HG03280 (cell line): ENCODE results near the gene WT1.
"Not testable (repeated sequence)": the region's sequence is repeated elsewhere in the genome, so short reads cannot be mapped to it uniquely, and the experiment has no call there.

ENCODE experiments used
- ATAC-seq: cut with Tn5 transposase; IDR thresholded peaks from one replicate; pipeline ENCODE4 v1.9.1; 2021; ENCODE audit warnings: mild to moderate bottlenecking, moderate library complexity; ENCODE audit not compliant: unreplicated experiment

The WT1 gene

DNA sequence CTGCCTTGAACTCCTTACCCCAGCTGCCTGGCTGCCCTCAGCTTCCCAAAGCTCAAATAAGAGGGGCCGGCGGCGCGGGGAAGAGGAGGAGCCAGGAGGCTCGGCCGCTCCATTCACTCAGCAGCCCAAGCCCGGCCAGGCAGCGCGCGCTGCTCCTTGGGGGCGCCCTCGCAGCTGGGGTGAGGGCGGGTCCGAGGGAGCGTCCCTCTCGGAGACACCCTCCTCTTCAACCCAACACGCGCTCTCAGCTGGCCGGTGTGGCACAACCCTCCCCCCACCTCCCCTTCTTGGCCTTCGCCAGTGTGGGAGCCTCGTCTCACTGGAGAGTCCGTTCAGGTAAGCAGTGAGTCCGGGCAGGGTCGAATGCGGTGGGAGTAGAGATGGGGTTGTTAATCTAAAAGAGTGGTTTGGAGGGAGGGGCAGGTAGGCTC, at the start of gene WT1:
WT1 (minus strand) TSS at position 29 of the 431 bp plus-strand sequence.
- ATAC-seq: no peak

GRCh38 chr11:32479291-32479690, 44.0 kb upstream of the WT1 start:
- no peak for ATAC-seq

- ATAC-seq: no peak
These were observed 43.0 kb upstream of the WT1 start for GRCh38 chr11:32478277-32478731.

GRCh38 chr11:32473282-32473909, 38.1 kb upstream of the WT1 start:
- no peak for ATAC-seq

DNA sequence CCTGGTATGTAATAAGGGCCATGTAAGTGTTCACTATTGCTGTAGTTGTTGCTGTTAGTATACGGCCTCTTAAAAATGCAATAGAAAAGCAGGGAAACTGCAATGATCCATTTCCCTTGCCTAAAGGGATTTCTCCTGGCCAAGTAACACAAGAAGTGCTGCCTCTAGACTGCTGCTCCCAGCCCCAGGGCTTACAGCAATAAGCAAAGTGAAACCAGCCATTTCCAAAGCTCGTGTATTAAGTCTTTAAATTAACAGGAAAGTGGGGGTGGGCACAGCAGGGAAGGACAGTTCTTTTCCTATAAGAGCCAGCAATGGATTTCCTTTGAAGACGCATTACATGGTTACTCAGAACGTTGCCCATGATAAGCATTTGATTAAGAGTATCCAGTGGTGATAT, 36.9 kb upstream of the WT1 start:
- no peak for ATAC-seq

GRCh38 chr11:32471544-32471943, 36.2 kb upstream of the WT1 start:
- not testable (repeated sequence) for ATAC-seq

- no peak for ATAC-seq
These were observed 34.5 kb upstream of the WT1 start for GRCh38 chr11:32469791-32470190.

DNA sequence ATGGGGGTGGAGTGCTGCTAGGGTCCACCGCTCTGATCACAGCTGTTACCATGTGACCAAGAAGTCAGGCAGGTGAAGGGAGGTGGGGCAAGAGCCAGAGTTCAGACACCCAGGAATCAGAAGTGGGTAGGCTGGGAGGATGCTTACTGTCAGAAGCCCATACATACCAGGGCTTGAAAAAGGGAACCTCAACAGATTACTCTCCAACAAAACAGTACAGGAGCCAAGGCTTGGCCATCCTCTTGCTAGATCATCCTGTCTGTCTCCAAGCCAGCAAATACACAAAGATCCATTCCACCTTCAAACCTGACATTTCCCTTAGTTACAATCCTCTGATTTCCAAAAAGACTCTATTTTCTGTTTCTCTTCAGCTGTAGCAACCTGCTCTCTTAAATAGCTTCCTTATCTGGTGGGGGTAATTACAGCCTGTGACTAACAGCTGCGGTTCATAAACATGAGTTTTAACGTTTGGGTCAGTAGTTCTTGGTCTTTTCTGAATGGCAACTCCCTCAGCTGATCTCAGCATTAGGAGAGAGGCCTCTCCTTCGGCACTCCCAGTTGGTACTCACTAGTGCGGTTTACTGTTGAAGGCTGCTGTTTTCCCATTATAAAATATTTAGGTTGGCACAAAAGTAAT, 31.1 kb upstream of the WT1 start:
- ATAC-seq: no peak

- no peak for ATAC-seq
These were observed 28.7 kb upstream of the WT1 start for GRCh38 chr11:32464078-32464477.

- no peak for ATAC-seq
These were observed 26.8 kb upstream of the WT1 start for GRCh38 chr11:32462011-32462690.

DNA sequence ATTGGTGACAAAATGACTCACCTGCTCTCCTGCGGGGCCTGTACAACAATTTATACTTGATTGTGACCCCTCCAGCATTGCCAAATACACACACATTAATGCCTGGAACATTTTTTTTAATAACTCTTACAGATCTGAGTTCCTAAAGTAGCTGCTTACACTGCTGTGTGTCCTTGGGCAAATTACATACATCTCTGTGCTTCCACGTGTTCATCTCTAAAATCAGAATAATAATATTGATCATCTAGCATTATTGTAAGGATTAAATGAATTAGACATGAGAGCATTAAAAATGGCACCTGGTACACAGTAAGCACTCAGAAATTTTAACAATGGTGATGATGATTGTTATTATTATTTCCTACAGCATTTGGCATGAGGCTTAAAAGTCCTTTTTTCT, 21.5 kb upstream of the WT1 start:
- ATAC-seq: no peak

DNA sequence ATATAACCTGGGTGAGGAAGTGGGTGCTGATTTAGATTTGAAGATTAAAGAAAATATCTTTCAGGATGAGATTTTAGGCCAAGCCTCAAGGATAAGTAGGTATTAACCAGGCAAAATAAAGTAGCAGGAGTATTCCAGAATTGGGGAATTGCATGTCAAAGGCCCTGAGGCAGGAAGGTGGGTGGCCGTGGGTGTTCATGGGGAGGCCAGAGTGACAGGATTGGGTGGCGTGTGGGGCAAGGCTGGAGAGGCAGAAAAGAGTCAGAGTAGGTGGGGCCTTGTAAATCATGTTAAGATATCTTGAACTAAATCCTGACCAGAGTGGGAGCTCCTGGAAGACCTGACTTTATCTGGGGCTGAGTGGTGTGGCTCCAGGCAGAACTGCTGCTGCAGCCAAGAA, 19.7 kb upstream of the WT1 start:
- no peak for ATAC-seq

GRCh38 chr11:32451808-32452207, 16.5 kb upstream of the WT1 start:
- no peak for ATAC-seq

GRCh38 chr11:32450372-32450771, 15.0 kb upstream of the WT1 start:
- ATAC-seq: no peak

GRCh38 chr11:32448232-32448631, 12.9 kb upstream of the WT1 start:
- no peak for ATAC-seq

DNA sequence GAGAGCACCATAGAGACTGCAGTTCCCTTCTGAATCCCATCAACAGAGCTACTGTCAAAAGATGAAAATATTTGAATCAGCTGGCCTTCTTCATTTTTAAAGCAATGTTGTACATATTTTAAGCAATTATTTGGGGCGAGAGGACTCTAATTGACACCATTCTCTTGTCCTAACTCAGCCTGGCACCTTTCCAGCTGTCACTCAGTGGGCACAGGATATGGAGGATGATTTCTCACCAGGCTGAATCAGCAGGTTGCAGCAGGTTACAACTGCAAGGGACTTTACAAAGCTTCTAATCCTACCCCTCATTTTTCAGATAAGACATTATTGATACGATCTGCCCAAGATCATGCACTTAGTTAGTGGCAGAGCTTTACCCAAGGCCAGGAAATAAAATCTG, 11.9 kb upstream of the WT1 start:
- no peak for ATAC-seq

DNA sequence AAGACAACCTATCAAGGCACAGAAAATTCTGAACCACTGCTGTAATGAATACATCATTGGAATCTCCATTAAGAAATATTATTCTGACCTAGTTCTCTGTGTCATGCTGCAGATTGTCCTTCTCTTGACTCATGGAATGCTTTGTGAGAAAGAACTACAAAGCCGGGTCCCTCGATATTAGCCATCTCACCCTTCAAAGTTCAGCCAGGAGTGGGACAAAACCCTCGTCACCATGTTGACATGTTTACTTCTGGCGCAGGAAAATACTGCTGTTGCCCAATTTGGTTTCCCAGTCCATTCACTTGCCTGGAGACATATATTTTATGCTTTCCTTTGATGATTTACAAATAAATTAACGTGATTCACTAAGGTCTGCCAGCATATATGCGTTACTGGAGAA, 10.9 kb upstream of the WT1 start:
- no peak for ATAC-seq

- no peak for ATAC-seq
These were observed 8.8 kb upstream of the WT1 start for GRCh38 chr11:32444186-32444585.

- ATAC-seq: no peak
These were observed 5.6 kb upstream of the WT1 start for GRCh38 chr11:32440916-32441315.

- no peak for ATAC-seq
These were observed 5.1 kb upstream of the WT1 start for GRCh38 chr11:32440312-32440908.

DNA sequence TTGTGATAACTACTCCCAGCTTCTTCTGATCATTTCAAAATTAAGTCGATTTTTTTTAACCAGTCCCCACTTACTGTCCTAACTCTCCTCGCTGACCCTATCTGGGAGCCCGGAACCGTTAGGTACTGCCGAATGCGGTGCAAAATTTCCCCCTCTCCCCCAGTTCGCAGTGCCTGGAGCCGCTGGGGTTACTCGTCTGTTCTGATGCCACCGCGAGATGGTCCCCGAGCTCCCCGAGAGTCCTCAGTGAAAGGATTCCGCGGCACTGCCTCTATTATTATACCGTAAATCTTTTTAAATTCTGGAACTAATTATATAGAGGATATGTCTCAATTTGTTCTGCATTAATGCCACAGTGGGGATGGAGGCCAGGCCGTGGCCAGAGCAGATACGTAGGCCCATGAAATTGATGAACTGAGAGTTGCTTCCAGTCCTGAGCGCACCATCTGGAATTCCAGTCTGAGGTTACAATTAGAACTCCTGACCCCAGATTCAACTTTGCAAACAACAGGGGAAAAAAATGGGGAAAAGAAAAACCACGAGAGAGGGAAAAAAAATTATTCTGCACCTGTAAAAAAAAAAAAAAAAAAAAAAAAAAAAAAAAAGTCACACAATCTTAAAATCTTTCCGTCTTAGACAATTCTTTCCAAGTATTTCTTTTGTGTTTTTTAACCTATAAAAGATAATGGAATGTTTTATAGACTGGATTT, 4.3 kb upstream of the WT1 start:
- ATAC-seq: no peak
